Activated CD8-positive, alpha-beta memory T cell treated with anti-CD3 and anti-CD28 coated beads for 36 hours (primary cell): Measurements from ENCODE around the gene UTF1. TPM values are rescaled to one million over a fixed set of nuclear protein-coding genes. Genes with fewer than 3 reads are reported as not detected.

Source experiments
- CTCF ChIA-PET: fragments of 350-600 bp; sonication (Branson Sonifier 250); formaldehyde crosslinking; loops from one replicate; lab custom pipeline; 2021; ENCODE audit warnings: antibody characterized with exemption; lab: Charles Lee
- POLR2A ChIA-PET: fragments of 350-600 bp; sonication (Branson Sonifier 250); formaldehyde crosslinking; loops from one replicate; lab custom pipeline; 2021; ENCODE audit warnings: antibody characterized with exemption; lab: Charles Lee
- total RNA-seq, 2 experiments: library from RNA; stranded (reverse); gene quantifications; one replicate each; pipeline ENCODE4 v1.2.3, GENCODE V29; 2021

The UTF1 gene
- total RNA-seq, 2 experiments from 2014 or later = not detected

DNA sequence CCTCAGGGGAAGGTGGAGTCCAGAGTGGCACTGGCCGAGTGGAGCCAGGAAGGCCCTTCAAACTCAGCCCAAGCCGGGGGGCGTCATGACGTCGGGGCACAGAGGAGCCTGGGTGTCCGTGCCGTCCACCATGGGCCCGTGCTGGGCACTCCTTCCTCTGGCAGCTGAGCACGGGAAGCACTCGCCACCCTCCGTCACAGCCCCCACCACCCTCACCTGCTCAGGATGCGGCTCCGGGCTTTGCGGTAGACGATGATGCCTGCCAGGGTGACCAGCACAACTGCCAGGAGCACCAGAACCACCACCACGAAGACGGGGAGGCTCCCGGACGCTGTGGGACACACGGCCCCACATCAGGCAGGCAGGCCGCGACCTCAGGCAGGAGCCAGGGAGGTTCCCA is 38.5 kb downstream of the UTF1 start:
- ChIA-PET POLR2A (no interaction called here), CTCF (interaction anchor here (1.3 kb wide), 1 partner anchor 39 kb away, joined by 3 read pairs; no protein-coding TSS in a partner anchor)

DNA sequence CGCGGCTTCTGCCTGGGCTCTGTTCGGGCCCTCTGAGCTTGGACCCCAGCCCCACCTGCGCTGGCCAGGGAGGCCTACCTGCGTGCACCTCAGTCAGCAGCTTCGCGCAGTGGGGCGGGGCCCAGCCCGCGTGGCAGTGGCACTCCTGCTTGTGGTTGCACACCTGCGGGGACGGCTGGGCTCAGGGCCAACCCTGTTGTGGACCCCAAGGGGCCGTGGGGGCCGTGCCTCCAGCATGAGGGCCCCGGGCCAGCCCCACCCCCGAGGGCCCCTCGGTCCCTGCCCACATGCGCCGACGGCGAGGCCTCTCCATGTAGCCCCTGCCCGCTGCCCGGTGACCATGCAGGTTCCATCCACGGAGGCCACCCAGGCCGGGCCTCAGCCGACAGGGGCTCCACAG is 39.4 kb downstream of the UTF1 start:
- CTCF ChIA-PET = interaction anchor here (1.3 kb wide), 1 partner anchor 38 kb away, joined by 3 read pairs; no protein-coding TSS in a partner anchor
- POLR2A ChIA-PET = no interaction called here

DNA sequence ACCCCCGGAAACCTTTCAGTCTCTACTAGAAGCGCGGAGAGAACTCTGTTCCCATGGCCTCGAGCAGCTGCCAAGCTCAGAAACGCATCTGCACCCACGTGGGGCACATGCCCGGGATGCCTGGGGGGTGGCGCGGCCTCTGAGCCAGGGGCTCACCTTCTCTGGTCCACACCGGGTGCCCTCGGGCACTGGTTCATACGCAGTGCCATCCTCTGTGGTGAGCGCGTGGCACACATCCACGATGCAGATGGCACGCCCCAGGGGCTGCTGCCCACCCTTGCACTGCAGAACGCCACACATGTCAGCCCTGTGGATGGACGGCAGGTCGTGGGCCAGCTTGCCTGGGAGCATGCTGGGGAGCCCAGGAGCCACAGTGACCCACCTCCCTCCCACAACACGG is 40.2 kb downstream of the UTF1 start:
- ChIA-PET CTCF (no interaction called here), POLR2A (no interaction called here)

DNA sequence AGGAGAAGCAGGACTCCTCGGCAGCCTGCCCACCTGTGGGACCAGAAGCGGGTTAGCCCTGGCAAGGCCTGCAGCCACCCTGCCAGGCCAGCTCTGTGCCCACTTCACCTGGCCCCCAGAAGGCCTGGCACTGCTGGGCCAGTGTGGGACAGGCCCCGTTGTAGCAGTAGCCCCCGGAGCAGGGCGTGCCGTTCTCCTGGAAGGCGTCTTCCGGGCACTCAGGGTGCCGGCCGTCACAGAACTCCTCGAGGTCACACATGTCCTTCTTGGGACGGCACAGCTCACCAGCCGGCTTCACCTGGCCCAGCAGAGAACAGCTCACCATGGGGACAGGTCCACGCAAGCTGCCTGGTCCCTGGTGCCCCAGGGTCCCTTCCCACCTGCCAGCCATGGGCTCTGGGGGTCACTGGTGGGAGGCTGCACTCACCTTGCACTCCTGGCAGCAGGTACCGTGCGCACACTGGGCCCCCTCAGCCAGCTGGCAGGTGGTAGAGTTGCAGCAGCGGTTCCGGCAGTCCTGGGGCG is 40.8 kb downstream of the UTF1 start:
- POLR2A ChIA-PET = no interaction called here
- CTCF ChIA-PET = interaction anchor here (0.6 kb wide), 1 partner anchor 54 kb away, joined by 4 read pairs; no protein-coding TSS in a partner anchor

DNA sequence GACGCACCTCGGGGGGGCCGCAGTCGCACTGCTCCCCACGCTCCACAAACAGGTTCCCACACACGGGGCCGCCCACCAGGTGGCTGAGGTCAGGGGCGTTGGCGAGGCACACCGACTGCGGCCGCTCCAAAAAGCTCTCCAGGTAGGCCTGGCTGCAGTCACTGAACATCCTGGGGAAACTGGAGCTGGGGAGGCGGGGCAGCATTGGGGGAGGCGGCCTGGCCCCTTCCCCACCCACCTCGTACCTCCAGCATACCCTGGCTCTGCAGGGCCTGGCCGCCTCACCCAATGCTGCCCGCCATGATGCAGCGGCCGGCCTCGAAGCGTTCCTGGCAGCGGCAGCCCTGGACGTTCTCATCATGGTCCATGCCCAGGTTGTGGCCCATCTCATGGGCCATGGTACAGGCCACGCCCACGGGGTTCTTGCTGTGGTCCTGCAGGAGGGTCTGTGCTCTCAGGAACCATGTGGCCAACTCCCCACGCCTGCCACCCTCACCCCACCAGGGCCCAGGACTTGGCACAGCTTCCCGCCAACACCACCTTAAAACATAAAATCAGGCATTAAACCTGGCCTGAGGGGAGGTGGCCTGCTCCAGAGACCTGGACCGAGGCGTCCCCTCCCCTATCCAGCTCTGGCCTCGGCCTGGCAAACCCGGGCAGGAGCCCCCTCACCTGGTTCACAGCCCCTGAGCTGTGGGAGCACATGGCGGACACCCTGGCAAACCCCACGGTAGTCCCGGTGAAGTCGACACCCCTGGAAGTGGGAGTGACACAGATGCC is 41.7 kb downstream of the UTF1 start:
- ChIA-PET POLR2A (interaction anchor here (7.8 kb wide), 1 partner anchor 11 kb away, joined by 111 read pairs; no protein-coding TSS in a partner anchor), CTCF (no interaction called here)

DNA sequence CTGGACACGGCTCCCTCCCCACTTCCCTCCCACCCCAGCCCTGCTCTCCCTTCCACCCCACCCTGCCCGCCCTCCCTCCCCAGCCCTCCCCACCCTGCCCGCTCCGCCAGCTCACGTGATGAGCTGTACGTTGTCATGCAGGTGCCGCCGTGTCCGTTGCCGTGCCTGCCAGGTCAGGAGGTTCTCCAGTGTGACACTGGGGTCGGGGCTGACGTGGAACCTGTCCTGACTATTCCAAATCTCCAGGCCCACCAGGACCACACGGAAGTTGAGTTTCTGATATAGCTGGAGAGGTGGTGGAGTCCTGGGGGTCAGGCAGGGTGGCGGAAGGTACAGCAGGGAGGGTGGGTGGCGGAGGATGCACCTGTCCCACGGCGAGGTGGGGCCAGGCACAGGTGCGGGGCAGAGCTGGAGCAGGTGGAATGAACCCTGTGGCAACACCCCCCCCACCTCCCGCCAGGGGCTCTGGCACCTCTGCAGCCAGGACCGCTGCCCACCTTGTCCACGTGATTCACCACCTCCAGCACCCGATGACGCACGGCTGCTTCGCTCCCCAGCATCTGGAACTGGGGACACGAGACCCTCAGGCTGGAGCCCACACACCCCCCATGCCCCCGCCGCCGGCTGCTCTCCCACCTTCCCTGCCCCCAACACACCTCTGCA is 42.4 kb downstream of the UTF1 start:
- POLR2A ChIA-PET = interaction anchor here (7.8 kb wide), 1 partner anchor 11 kb away, joined by 111 read pairs; no protein-coding TSS in a partner anchor
- CTCF ChIA-PET = no interaction called here

DNA sequence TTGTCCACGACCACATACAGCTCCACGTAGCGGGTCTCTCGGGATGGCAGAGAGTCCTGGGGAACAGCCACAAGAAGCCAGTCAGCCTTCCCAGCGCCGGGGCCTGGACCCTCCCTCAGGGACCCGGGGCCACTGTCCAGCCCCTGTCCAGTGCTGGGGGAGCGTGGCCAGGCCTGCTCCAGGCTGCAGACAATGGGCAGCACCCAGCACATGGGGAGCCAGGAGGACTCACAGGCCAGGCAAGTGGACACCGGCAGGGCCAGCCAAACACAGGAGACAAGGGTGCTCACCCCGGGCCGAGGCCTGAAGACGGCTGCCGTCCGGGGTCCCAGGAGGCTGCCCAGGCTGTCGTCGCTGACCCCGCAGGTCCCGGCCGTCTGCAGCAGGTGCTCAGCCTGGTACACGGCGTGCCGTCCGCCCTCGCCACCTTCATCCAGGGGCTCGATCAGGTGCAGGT is 43.0 kb downstream of the UTF1 start:
- CTCF ChIA-PET = no interaction called here

DNA sequence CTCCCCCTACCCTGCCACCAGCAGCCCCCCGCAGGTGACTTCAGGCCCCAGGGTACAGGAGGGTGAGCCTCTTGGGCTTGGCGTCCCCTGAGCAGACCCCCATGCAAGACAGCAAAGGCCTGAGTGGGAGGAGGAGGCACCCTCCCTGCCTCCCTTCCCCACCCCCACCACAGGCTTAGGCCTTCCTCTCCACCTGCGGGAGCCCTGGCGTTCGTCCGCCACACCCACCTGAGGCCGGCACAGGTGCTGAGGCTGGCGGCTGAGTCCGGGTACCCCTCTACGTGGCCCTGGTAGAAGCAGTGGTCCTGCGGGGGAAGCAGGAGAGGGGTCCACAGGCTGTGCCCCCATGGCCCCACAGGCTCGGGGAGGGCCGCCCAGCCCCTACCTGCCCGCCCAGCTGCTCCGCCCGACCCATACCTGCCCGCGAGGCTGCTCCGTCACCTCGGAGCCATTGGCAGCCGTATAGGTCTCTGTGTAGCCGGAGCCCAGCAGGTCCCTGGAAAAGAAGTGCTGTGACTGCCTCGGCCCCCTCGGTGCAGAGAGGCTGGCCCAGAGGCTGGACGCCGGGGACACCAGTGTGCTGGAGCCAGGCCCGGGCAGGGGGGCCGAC is 43.6 kb downstream of the UTF1 start:
- ChIA-PET CTCF (no interaction called here), POLR2A (interaction anchor here (7.8 kb wide), 1 partner anchor 13 kb away, joined by 111 read pairs; no protein-coding TSS in a partner anchor)

More for the DNA sequence above, 43.0 kb downstream of the UTF1 start:
- POLR2A ChIA-PET = interaction anchor here (7.8 kb wide), 1 partner anchor 12 kb away, joined by 111 read pairs; no protein-coding TSS in a partner anchor

DNA sequence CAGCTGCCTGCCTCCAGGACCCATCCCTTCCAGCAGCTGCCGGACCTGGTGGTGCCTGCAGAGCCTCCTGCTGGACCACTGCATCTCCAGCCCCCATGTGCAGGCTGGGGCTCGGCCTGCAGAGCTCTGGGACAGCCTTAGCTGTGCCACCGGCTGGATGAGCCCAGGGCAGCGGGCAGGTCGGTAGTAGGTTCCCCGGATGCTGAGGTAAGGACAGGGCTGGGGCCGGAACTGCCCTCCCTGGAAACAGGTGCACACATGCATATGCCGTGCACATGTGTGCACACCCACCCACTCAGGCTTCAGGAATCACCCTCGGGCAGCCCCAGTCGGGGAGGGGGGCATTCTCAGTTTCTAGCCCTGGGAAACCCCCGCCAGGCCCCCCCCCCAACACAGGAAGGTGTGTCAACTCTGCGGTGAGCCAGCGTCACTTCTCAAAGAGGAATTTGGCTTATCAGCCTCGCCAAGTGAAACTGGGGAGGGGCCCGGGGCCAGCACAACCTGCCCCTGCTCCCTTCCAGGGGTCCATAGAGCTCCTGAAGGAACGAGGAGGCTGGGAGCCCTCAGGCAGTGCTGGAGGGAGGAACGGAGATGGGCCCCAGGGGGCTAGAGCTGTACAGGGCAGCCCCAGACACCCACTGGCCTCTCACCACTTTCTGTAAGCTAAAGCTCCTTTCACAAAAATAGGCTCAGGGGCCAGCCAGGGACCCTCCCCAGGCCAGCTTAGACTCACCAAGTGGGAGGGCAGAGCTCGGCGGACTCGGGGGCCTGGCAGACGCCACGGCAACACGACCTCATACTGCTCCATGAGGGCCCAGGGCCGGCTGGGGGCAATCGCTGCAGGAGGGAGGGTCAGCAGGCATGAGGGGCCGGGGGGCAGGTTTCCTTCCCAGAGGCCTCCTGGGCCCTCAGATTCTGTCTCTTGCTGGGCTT is 45.0 kb downstream of the UTF1 start:
- POLR2A ChIA-PET = interaction anchor here (0.7 to 7.8 kb wide), 3 partner anchors 14 to 54 kb away, joined by 3 to 111 read pairs (median 3); no protein-coding TSS in a partner anchor
- CTCF ChIA-PET = interaction anchor here (0.6 to 3.0 kb wide), 10 partner anchors 8 to 132 kb away, joined by 3 to 25 read pairs (median 4); no protein-coding TSS in a partner anchor

DNA sequence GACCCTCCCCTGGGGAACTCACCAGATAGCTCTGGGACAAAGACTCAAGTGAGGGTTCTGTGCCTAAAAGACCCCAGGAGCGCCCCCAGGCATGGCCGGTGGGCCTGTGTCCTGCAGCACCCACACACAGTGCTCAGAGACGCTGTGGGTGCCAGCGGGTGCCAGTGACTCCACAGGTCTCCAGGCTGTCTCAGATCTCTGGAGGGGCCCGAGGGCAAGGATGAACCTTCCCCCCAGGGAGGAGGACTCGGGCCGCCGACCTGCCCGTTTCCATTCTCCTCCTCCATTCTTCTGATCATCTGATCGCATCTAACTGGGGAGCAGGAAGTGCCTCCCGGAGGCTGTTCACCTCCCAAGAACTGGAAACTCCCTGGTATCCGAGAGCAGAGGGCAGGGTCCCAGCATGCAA is 45.7 kb downstream of the UTF1 start:
- POLR2A ChIA-PET = interaction anchor here (0.8 to 7.8 kb wide), 2 partner anchors 15 to 30 kb away, joined by 3 to 111 read pairs; no protein-coding TSS in a partner anchor
- CTCF ChIA-PET = interaction anchor here (0.6 to 3.0 kb wide), 11 partner anchors 9 to 132 kb away, joined by 3 to 25 read pairs (median 4); no protein-coding TSS in a partner anchor

DNA sequence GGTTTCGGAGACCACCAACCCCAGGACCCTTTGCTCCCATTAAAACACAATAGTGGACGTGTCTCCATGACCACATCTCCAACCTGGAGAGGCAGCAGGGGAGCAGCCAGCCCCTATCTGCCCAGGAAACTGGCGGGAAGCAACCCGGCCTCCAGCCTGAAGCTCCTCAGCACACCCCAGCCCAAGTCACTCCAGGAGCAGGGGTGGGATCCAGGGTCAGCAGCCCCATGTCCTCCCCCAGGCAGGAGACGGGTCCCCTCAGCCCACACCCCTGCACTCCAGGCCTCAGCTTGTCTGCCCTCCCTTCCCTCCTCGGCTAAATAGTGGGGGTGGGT is 46.0 kb downstream of the UTF1 start:
- ChIA-PET POLR2A (interaction anchor here (7.8 kb wide), 1 partner anchor 15 kb away, joined by 111 read pairs; no protein-coding TSS in a partner anchor), CTCF (interaction anchor here (0.6 to 3.0 kb wide), 8 partner anchors 9 to 115 kb away, joined by 3 to 25 read pairs (median 4); no protein-coding TSS in a partner anchor)

DNA sequence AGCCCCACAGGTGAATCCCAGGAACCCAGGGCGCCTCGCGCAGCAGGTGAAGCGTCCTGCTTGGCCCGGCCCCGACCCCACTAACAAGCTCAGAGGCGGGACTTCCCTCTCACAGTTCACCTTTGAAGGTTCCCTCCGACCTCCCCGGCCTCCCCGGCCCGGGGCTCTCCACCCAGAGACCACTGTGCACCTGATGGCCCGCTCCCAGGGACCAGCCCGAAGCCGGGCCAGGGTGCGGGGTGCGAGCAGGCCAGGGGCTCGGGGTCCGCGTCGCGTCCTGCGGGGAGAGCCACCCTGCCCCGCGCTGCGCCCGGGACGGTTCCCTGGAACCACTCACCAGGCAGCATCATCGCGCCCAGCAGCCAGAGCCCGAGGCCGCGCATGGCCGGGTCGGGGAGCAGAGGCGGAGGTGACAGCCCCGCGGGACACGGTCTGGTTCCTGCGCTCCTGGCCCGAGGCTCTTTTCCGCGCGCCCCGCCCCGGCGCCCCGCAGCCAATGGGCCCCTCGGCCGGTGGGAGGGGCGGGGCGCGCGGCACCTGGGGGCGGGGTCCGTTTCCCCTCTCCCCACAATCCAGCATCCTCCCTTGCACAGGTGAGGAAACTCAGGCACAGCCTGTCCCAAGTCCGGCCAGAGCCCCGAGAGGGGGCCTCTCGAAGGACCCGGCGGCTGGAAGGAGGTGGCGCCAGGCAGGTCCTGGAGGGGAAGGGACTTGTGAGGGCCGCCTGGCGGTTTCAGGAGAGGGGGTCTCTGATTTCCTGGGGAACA is 46.6 kb downstream of the UTF1 start, which contains the start of gene ADAM8:
Gene ADAM8 (minus strand): TSS at position 434 of the 767 bp plus-strand sequence. CDS start 51 bp downstream, at position 383.
- ChIA-PET CTCF (interaction anchor here (1.5 to 3.0 kb wide), 4 partner anchors 13 to 115 kb away, joined by 4 to 25 read pairs (median 8); no protein-coding TSS in a partner anchor), POLR2A (interaction anchor here (0.6 to 7.8 kb wide), 2 partner anchors 16 to 136 kb away, joined by 3 to 111 read pairs; no protein-coding TSS in a partner anchor)

DNA sequence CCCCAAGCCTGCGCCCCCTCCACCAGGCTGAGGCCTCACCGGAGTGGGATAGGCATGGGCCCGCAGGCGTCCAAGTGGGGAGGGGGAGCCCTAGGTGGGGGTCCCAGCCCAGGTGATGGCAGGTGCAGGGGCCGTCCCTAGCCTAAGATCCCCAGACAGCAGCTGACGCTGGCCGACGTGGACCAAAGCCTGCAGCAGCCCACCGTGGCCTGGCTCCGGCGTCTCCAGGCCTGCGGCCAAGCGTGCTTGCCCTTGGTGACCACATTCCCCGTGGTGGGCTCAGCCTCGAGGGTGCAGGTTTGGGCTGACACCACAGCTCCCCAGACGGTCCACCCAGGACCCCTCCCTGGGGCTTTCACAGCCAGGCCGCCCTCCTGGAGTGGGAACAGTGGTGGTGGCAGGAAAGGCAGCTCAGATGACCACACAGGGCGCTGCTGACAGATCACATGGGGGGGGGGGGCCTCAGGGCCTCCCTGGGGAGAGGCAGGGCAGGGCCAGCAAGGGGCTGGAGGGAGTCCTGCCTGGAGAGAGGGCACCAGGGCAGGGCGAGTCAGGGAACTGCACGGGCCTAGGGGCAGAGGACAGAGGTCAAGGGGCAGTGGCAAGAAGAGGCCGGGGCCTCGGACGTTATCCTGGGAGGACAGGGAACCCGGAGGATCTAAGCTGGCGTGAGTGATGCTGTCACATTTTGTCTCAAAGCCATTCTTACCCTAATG is 47.4 kb downstream of the UTF1 start:
- POLR2A ChIA-PET = interaction anchor here (0.8 to 7.8 kb wide), 2 partner anchors 16 to 30 kb away, joined by 7 to 111 read pairs; no protein-coding TSS in a partner anchor
- CTCF ChIA-PET = interaction anchor here (1.1 to 3.0 kb wide), 6 partner anchors 10 to 134 kb away, joined by 4 to 11 read pairs (median 4); no protein-coding TSS in a partner anchor

DNA sequence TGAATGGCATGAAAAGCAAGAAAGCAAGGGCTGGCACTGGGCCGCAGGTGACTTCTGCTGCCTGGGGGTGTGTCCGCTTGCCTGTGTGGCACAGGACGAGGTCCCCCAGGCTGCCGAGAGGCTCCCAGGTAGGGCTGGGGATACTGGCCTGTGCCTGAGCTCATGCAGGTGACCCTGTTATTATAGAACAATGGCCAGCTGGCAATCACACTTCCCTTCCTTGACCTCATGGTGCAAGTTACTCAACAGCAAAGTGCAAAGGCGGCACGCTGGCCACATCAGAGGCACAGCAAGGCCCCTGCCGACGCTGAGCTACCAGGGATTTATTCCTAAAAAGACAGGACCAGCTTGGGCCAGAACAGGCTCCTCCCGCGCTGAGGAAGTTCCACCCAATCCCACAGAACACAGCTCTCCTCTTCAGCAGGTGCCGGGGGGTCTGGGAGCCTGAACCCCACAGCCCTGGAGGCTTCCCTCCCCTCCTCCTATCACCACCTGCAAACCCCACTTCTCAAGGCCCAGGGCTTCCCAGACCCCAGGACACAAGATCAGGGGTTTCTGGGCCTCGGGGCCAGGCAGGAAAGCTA is 48.1 kb downstream of the UTF1 start:
- CTCF ChIA-PET = interaction anchor here (0.6 to 1.5 kb wide), 7 partner anchors 10 to 1053 kb away, joined by 3 to 5 read pairs (median 4); no protein-coding TSS in a partner anchor
- POLR2A ChIA-PET = interaction anchor here (0.8 to 7.8 kb wide), 2 partner anchors 17 to 29 kb away, joined by 7 to 111 read pairs; no protein-coding TSS in a partner anchor

DNA sequence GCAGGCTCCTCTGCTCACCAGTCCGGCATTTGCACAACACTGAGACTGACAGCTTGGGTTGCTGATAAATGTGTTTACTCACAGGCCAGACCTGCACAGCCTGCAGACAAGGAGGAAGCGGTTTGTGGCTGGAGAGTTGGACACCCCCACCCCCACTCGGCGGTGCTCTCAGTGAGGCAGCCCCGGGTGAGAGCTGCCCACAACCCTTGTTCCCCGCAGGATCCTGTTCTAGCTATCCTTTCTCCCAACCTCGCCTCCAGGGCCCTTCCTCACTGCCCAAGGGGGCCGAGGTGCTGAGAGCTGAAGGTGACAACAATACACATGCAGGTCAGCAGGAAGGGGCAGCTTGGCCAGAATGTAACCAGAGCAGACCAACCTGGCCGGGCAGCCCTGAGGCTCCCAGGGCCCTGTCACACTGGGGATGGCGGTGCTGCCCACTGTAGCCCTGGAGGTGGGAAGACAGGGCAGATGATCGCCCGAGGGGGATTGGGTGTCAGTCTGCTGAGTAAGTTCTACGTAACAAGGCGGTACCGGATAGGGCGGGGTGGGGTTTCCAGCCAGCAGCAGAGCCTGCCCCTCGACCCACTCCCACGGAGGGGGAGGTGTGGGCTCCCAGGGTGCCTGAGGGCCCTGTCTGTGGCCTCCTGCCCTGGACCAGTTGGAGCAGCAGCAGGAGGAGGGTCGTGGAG is 48.7 kb downstream of the UTF1 start:
- POLR2A ChIA-PET = interaction anchor here (0.8 to 7.8 kb wide), 2 partner anchors 18 to 29 kb away, joined by 7 to 111 read pairs; no protein-coding TSS in a partner anchor
- CTCF ChIA-PET = interaction anchor here (0.6 to 1.5 kb wide), 7 partner anchors 9 to 1054 kb away, joined by 3 to 5 read pairs (median 4); no protein-coding TSS in a partner anchor
